ENCODE data around the gene CNTNAP2. TPM values are rescaled to one million over a fixed set of nuclear protein-coding genes. Genes with fewer than 3 reads are reported as not detected.

Gene CNTNAP2
- total and polyA plus RNA-seq, 2 of the 8 experiments (the other 6 are each of a cell fraction or from before 2014, with no cell fraction given): 27.9 to 71.0 TPM

DNA sequence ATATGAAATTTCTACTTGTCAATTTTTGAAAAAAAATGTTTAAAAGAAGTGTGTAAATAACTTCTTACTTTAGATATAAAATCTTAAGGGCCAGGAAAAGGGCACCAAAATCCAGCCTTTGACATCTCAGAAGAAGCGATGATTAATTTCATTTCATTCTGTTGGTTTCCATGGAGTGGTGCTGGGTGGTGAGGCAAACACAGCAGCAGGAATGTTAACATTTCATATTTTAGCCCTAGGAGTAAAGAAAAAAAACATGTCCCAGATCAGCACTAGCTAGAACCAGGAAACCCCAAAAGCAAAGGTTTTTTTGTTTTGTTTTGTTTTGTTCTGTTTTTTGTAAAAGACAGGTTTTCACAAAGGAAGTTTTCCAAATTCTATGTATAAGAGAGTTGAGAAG lies 2175.2 kb downstream of the CNTNAP2 start:
- H4K91ac ChIP-seq (replicated peaks; ENCODE audit: insufficient read length, low read length): no peak overlapping the region
- H3K4me1 ChIP-seq (replicated peaks in 1 of 4; ENCODE audit: control insufficient read depth in 3 of 4, insufficient read depth in 4 of 4, low read length in 3 of 4): peaks cover 0 to 7% (median 3%) of the 10 kb centered on the region in 4 experiments; a peak in 2 of 7 replicates
- no peak overlapping the region for H3K14ac ChIP-seq (ENCODE audit: insufficient read length)
- H3K9me3 ChIP-seq (ENCODE audit: insufficient read depth in 2 of 2, low read depth in 1 of 2, low read length in 1 of 2): no peaks in the 10 kb centered on the region
- no peak overlapping the region for H2AFZ ChIP-seq (ENCODE audit: low read length)
- CTCF ChIA-PET (ENCODE audit: partially characterized antibody): interaction anchor here (1.2 to 1.3 kb wide), 2 partner anchors 11 to 236 kb away, joined by 3 to 4 read pairs; no protein-coding TSS in a partner anchor
- no peak overlapping the region for H4K5ac ChIP-seq (ENCODE audit: insufficient read length, low read depth, low read length)
- H3K27ac ChIP-seq (ENCODE audit: low read depth, low read length): no peak overlapping the region
- H3K23me2 ChIP-seq (ENCODE audit: low read depth, low read length): no peaks in the 10 kb centered on the region
- no peak overlapping the region for H3K4me3 ChIP-seq (ENCODE audit: extremely low read depth in 1 of 4, insufficient read depth in 2 of 4, low read depth in 3 of 4, low read length in 4 of 4)
- no peak overlapping the region for H3K23ac ChIP-seq (ENCODE audit: insufficient read length)
- no peak overlapping the region for H3K9ac ChIP-seq (replicated peaks in 1 of 4; ENCODE audit: extremely low read depth in 1 of 4, low read depth in 3 of 4, low read length in 3 of 4)
- H2BK12ac ChIP-seq (ENCODE audit: low read depth, low read length): no peak overlapping the region
- 94% methylated on average over 1 of the region's 1 CpG; no CpG with 5 or more reads in 1 of the 2 experiments for WGBS, 2 experiments (ENCODE audit: extremely low coverage in 1 of 2, insufficient coverage in 1 of 2, insufficient read length in 1 of 2, insufficient replicate concordance in 2 of 2, low coverage in 1 of 2, low lambda C conversion rate in 2 of 2, missing lambda C conversion rate in 1 of 2)
- no peaks in the 10 kb centered on the region for H3K79me1 ChIP-seq (ENCODE audit: low read depth, low read length)
- H2BK15ac ChIP-seq (ENCODE audit: low read length): no peak overlapping the region
- no peak overlapping the region for H3K4ac ChIP-seq (replicated peaks; ENCODE audit: insufficient read length, low read depth, low read length)
- DNase-seq (ENCODE audit: low read depth in 1 of 2, low spot score in 2 of 2): no peak
- POLR2A ChIA-PET (ENCODE audit: partially characterized antibody): no interaction called here
- no peaks in the 10 kb centered on the region for H3K27me3 ChIP-seq (replicated peaks in 1 of 4; ENCODE audit: control insufficient read depth in 3 of 4, extremely low read depth in 1 of 4, insufficient read depth in 3 of 4, low read length in 3 of 4)
- no peaks in the 10 kb centered on the region for H3K79me2 ChIP-seq (ENCODE audit: control insufficient read depth in 1 of 2, insufficient read depth in 2 of 2, low read length in 2 of 2)
- TF ChIP-seq, protein P1, sequence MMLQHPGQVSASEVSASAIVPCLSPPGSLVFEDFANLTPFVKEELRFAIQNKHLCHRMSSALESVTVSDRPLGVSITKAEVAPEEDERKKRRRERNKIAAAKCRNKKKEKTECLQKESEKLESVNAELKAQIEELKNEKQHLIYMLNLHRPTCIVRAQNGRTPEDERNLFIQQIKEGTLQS (IDR thresholded peaks at IDR 0.05; ENCODE audit: insufficient read depth, low read depth, low read length): no peak
- no peak for TF ChIP-seq EGR1 (IDR thresholded peaks at IDR 0.05; ENCODE audit: borderline replicate concordance, low read depth, low read length)
- no peak for TF ChIP-seq GABPA (IDR thresholded peaks at IDR 0.05; ENCODE audit: borderline replicate concordance, insufficient read depth, low read length)
- TF ChIP-seq MAFK (IDR thresholded peaks at IDR 0.05; ENCODE audit: low read depth, low read length): no peak
- no peak for TF ChIP-seq SRF (IDR thresholded peaks at IDR 0.05; ENCODE audit: low read depth, low read length)
- no peak for TF ChIP-seq BRCA1 (IDR thresholded peaks at IDR 0.05; ENCODE audit: low read depth, low read length)
- TF ChIP-seq ZNF274 (IDR thresholded peaks at IDR 0.05; ENCODE audit: borderline replicate concordance, extremely low read depth, low read length): no peak
- no peak overlapping the region for H2BK5ac ChIP-seq (ENCODE audit: low read depth, low read length)
- no peaks in the 10 kb centered on the region for H4K20me1 ChIP-seq (replicated peaks in 1 of 2; ENCODE audit: control insufficient read depth in 1 of 2, insufficient read depth in 2 of 2, low read length in 2 of 2)
- no peak overlapping the region for H3K4me2 ChIP-seq (ENCODE audit: insufficient read depth in 1 of 2, low read depth in 2 of 2, low read length in 2 of 2)
- H3K18ac ChIP-seq (ENCODE audit: extremely low read depth, low read length): no peak overlapping the region
- no peak overlapping the region for H2BK120ac ChIP-seq (replicated peaks; ENCODE audit: low read depth, low read length)
- no peak overlapping the region for H3K56ac ChIP-seq (replicated peaks; ENCODE audit: insufficient read length, low read depth, low read length)
- no peak for FAIRE-seq
- no peaks in the 10 kb centered on the region for H3K36me3 ChIP-seq (ENCODE audit: control insufficient read depth in 2 of 4, insufficient read depth in 4 of 4, low read length in 3 of 4)
- H4K8ac ChIP-seq (ENCODE audit: extremely low read depth, insufficient read depth, low read length): no peak overlapping the region
- H2AK5ac ChIP-seq (ENCODE audit: low read depth, low read length): no peak overlapping the region
- no peak overlapping the region for H2BK20ac ChIP-seq (ENCODE audit: low read length)
